Measurements from ENCODE around the gene PPDPF.
"Not testable (repeated sequence)": the region's sequence is repeated elsewhere in the genome, so short reads cannot be mapped to it uniquely, and the experiment has no call there.

Gene PPDPF

DNA sequence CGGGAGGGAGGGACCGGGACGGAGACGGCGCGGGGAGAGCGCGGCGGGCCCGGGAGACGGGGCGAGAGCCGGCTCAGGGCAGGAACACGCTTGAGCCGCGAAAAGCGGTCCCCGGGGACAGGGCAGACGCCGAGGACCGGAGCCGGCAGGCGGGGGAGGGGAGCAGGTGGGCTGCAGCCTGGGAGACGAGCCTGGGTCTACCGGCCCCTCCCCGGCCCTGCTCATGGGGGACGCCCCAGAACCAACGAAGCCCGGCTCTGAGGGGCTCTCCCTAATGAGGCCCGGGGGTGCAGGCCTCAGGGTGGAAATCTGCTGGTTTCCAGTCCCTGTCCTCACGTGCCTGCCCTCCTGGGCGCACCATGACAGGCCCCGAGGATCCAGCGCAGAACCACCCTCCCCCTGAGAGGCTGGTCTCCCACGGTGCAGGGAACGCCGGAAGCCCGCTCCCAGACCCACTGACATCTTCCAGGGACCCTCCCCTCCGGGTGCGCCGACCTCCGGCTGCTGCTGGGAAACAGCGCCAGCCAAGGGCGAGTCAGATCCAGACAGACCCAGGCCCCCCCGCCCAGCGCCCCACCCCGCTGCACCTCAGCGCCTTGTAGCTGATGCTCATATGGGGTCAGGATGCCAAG lies 21.1 kb upstream of the PPDPF start:
- no peak for DNase-seq (ENCODE audit: extremely low read depth in 1 of 2, low read depth in 1 of 2)

DNA sequence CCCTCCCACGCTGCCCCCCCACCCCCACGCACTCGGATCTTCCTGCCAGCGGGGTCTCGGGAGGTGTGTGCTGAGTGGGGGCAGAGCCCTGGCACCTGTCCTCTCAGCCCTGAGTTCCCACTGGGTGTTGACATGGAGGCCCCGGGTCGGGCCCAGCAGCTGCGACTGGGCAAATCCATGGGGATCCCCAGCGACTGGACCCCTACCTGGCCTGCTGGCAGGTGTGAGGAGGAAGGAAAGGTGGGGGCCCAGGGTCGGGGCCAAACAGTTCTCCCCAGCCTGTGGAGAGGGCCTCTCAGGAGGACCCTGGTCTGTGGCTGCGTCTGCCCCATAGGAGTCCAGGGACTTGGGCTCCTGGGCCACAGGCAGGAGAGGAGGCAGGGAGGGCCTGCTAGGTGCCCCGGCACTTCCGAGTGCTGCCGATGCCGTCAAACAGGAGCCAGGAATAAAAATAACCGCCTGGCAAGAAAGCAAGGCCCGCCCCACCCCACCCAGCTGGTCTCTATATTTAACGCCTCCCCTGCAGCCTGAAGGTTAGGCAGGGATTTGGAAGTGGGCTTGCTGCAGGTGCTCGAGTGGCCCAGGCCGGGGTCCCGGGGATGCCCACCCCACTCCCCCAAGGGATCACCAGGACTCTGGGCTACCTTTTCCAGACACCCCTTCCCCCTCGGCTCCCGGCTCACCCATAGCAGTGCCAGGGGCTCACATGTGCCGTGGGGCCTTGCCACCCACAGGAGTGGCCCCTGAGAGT lies 20.2 kb upstream of the PPDPF start:
- no peak for DNase-seq (ENCODE audit: extremely low read depth in 1 of 2, low read depth in 1 of 2)

DNA sequence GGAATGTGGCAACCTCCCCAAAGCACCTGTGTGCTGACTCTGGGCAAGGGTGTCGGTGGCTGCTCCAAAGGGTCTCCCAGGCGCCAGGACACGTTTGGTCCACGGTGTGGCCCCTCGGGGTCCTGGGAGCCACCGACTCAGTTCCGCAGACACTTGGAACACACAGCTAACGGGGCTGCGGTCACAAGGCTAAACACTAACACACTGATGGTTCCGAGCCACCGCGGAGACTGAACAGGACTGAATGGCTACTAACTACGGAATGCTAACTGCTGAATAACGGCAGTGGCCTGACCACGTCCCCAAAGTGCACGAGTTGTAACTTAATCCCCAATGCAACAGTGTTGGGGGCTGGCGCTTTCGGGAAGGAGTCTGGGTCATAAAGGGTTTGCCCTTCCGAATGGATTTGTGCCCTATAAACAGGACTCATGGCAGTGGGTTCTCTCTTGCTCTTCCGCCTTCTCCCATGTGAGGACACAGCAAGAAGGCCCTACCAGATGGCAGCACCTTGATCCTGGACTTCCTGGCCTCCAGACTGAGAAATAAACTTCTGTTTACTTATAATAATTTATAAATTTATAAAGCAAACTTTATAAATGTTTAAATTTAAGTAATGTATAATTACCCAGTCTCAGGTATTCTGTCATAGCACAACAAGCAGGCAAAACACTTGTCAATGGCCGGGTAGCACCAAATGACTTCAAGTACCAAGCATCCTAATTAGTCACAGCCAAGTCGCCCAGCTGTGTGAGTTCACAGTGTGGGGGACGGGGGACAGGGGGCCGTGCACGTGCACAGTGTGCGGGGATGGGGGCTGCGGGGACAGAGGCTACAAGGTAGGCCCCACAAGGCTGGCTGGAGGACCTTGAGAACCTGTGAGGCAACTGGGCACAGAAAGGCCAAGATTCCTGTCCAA lies 19.4 kb upstream of the PPDPF start:
- no peak for DNase-seq (ENCODE audit: extremely low read depth in 1 of 2, low read depth in 1 of 2)

DNA sequence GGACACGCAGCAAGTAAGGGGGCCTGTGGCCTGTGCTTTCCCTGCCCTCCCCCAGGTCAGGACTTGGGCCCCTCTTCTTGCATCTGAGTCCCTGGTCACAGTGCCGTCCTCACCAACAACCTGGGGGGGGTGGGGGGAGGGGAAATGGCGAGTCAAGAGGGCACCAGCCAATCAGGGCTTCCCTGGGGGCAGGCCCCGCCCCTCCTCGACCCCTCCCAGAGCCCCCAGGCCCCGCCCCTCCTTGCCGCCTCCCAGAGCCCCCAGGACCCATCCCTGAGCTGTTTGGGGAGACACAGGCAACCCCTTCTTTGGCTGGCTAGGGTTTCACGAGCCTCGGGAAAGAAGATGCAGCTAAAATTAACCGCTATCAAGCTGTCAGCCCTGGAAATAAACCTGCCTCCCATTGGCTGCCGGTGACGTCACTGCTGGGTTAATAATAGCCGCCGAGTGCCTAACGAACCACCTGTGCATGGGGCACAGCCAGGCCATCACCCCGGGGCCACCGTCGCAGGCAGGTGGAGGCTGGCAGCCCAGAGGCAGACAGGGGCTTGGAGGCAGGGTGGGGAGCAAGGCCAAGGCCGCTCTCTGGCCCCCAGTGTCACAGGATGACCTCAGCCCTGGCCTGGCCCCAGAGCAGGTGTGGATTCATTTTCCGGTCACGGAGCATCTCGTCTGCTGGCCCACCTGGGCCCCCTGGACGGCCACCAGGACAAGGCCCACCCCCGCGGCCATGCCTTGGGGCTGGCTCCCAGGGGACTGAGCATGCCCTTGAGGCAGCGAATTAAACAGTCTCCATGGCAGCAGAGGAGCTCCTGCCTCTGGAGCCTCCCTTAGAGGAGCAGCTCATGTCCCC lies 18.5 kb upstream of the PPDPF start:
- no peak for DNase-seq (ENCODE audit: extremely low read depth in 1 of 2, low read depth in 1 of 2)

DNA sequence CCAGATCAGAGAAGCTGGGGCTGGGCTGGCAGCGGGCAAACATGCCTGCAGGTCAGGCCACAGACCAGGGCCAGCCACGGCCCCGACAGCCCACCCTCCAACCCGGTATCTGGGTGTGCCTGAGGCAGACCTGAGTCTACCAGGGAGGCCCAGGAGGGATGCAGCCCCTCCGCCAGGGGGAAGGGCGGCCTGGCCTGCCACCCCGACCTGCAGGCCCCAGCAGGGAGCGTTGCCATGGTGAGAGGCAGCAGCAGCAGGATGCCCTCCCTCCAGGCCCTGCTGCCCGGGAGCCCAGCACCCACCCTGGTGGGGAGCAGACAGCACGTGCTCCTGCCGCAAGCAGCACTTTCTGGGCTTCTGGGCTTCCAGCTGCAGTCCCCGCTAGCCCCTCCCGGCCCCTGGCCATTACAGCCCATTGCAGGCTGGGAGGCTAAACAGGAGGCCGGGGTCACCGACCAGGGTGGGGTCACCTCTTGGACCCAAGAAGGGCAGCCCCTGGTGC lies 17.8 kb upstream of the PPDPF start:
- no peak for DNase-seq (ENCODE audit: extremely low read depth in 1 of 2, low read depth in 1 of 2)

DNA sequence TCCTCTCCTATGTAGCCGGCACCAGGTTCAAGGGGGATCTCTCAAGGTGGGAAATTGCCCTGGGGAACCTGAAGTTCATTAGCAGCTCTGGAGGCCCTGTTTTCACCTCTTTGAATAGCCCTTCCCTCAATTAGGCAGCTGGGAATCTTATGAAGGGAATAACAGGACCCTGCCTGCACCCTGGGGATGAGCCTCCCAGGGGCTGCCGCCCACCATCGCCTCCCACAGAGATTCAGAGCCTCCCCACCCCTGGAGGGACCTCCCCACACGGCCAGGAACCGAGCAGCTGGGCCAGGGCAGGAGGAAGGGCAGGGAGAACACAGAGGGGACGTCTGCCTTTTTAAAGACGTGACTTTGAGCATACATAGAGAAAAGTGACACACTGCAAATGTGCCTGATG lies 17.0 kb upstream of the PPDPF start:
- no peak for DNase-seq (ENCODE audit: extremely low read depth in 1 of 2, low read depth in 1 of 2)

DNA sequence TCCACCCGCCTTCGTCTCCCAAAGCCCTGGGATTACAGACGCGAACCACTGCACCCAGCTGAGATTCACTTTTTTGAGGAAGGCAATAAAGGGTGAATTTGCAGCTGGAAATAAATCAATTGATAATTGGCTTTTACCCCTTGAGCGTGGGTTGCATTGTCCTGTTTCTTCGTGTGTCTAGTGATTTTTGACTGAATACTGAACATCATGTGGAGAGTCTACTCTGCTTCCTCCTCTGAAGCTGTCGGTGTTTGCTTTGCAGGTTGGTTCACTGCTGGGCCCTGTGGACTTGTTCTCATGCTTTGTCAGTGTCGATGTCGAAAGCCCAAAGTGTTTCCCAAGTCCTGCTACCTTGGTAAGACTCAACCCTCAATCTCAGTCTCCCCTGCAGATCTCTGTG lies 15.9 kb upstream of the PPDPF start:
- DNase-seq (ENCODE audit: extremely low read depth in 1 of 2, low read depth in 1 of 2): no peak

DNA sequence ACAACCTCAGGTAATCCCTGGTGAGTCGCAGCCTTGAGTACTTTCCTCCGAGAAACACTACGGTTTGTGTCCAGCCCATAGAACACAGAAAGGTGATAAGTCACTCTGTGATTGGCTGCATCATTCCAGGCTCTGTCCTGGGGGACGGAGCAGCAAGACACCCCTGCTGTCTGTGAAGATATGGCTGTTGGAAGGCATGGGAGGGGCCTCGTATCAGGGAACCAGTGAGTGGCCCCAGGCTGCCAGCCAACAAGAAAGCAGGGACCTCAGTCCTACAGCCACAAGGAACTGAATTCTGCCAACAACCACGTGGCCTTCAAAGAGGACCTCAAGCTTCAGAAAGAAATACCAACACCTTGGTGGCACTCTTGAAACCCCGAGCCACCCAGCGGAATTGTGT lies 15.3 kb upstream of the PPDPF start:
- DNase-seq (ENCODE audit: extremely low read depth in 1 of 2, low read depth in 1 of 2): no peak

DNA sequence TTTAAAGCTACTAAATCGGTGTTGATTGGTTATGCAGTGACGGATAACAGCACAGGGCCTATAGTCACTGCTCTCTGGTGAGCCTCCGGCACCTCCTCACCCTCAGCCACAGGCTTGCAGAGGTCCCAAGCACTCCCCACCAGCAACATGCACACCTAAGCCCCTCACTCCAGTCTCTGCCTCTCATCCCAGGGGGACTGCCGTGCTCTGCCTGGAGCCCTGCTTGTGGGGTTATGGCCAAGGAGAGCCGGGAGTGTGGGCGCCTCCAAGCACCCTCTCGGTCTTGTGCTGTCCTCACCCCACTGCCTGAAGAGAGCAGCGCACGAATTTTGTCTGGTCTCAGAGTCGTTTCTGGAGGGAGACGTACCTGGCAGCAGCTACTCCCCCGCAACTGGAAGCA lies 14.8 kb upstream of the PPDPF start:
- no peak for DNase-seq (ENCODE audit: extremely low read depth in 1 of 2, low read depth in 1 of 2)

DNA sequence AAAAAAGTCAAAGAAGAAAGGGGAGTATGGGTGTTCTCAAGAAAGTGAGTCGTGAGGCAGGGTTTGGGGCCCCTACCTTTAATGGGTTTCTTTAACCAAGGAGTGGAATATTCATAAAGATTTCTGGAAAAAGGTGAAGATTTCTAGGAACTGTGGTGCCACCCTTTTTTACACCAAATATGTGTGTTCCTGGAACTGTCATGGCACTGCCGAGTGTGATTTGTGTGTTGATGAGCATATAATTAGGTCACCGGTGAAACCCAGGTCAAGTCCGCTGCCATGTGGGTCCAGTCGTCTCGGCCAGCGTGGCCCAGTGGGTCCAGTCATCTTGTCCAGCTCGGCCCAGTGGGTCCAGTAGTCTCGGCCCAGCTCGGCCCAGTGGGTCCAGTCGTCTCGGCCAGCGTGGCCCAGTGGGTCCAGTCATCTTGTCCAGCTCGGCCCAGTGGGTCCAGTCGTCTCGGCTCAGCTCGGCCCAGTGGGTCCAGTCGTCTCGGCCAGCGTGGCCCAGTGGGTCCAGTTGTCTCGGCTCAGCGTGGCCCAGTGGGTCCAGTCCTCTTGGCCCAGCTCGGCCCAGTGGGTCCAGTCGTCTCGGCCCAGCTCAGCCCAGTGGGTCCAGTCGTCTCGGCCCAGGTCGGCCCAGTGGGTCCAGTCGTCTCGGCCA lies 13.4 kb upstream of the PPDPF start:
- no peak for DNase-seq (ENCODE audit: extremely low read depth in 1 of 2, low read depth in 1 of 2)

DNA sequence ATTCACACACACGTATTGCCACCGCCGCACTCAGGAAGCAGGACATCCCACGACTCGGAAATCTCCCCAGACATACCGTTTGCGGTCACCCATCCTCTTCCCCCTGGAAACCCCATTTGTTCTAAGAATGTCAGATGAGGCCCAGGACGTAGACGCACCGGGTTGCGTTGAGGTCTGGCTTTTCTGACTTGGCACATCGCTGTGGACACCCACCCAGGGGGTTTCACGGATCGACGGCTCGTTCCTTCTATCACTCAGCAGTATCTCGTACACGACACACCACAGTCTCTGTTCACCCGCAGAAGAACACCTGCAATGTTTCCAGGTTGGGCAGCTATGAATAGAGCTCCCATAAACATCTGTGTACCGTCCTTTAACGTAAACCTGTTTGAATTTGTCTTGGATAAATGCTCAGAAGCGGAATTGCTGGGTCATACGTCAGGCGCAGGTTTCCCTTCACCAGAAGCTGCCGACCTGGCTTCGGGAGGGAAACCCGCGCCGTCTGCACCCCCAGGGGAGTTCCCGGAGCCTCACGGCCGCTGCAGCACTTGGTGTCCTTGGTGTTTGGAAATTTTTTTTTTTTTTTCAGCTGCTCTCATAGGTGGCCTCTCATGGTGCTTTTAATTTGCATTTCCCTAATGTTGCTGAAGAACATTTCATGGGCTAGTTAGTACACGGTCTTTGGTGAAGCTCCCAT lies 12.3 kb upstream of the PPDPF start:
- no peak for DNase-seq (ENCODE audit: extremely low read depth in 1 of 2, low read depth in 1 of 2)

DNA sequence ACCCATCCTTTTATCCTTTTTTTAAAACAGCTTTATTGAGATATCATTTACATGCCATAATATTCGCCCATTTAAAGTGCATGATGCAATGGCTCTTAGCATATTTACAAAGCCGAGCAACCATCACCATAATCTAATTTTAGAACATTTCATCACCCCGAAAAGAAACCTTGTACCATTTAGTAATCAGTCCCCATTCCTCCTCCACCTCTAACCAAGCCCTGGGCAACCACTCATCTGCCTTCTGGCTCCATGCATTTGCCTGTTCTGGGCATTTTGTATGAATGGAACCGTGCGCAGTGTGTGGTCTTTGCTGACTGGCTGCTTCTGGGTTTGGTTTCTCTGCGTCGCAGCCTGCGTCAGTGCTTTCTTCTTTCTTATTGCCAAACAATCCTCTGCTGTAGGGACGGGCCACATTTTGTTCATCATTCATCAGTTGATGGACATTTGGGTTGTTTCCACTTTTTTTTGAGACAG lies 11.4 kb upstream of the PPDPF start:
- no peak for DNase-seq (ENCODE audit: extremely low read depth in 1 of 2, low read depth in 1 of 2)

DNA sequence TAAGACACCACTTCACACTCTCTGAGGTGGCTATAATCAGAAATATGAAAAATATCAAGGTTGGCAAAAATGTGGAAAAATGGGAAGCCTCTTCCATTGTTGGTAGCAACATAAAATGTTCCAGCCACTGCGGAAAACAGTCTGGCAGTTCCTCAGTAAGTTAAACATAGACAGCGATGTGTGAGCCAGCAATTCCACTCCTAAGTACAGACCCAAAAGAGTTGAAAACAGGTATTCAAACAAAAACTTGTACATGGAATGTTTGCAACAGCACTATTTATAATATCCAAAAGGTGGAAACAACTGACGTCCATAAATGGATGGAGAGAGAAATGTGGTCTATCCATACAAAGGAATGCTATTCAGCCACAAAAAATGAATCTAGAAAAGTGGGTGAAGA lies 7.4 kb upstream of the PPDPF start:
- no peak for DNase-seq (ENCODE audit: extremely low read depth in 1 of 2, low read depth in 1 of 2)

DNA sequence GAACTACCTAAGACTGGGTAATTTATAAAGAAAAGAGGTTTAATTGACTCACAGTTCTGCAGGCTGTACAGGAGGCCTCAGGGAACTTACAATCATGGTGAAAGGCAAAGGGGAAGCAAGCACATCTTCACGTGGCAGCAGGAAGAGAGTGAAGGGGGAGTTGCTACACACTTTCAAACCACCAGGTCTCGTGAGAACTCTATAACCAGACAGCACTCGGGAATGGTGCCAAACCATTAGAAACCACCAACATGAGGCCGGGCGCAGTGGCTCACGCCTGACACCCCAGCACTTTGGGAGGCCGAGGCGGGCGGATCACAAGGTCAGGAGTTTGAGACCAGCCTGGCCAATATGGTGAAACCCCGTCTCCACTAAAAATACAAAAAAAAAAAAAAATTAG lies 6.0 kb upstream of the PPDPF start:
- DNase-seq (ENCODE audit: extremely low read depth in 1 of 2, low read depth in 1 of 2): not testable (repeated sequence)

DNA sequence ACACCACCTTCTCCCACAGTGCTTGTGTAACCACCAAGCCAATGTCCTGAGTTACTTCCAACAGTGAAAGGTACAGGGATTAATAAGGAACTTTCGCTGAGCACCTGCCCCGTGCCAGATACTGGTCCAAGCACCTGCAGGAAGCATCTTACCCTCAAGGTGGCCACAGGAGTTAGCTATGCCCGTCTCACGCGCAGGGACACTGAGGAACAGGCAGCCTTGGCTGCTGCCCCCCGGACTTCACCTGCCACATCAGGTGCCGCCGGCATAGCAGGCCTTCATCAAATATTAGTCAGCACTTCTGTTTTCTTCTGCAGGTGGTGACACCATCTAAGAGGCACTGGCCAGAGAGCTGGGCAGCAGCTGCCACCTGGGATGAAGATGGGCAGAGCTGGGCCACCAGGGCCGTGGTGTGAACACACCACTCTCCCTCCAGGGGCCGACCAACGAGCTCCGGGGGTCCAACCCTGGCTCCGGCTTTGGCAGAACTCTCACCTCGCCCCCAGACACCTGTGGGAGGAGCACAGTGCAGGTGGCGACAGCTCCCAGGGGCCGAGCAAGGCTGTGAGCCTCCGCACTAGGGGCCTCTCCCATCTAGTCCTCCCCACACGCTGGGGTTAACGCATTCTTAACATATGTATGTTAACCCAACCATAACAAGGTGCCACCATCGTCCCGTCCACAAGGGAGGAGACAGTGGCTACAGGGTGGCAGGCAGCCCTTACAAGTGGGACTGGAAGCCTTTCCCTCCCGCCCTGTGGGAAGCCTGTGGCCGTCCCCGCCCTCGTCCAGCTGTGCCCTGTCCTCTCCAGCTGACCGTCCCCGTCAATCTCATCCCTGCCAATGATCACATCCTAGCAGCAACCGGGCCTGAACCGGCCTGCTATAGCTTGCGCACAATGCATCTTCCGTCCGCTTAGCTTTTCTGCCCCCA lies 2.9 kb upstream of the PPDPF start:
- DNase-seq (ENCODE audit: extremely low read depth in 1 of 2, low read depth in 1 of 2): no peak

DNA sequence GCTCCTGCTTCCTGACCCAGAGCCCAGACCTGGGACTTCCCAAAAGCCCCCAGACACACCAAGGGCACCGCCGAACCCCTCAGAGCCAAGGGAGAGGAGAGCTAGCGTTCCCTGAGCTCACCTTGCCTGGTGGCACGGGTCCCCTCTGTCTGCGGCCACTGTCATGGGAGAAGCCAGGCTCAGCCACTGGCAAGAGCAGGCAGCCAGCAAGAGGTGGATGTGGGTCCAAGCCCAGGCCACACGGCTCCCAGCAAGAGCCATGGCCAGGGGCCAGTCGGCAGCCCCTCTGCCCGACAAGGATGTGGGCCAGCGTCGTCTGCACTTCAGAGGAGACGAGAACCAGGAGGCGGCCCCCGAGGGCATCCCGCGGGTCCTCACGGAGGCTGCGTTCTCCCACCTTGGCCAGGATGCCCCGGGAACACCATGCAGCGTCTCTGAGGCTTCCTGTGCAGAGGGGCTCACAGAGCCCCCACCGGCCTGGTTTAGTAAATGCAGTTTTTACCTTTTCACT lies 2.2 kb upstream of the PPDPF start:
- no peak for DNase-seq (ENCODE audit: extremely low read depth in 1 of 2, low read depth in 1 of 2)

DNA sequence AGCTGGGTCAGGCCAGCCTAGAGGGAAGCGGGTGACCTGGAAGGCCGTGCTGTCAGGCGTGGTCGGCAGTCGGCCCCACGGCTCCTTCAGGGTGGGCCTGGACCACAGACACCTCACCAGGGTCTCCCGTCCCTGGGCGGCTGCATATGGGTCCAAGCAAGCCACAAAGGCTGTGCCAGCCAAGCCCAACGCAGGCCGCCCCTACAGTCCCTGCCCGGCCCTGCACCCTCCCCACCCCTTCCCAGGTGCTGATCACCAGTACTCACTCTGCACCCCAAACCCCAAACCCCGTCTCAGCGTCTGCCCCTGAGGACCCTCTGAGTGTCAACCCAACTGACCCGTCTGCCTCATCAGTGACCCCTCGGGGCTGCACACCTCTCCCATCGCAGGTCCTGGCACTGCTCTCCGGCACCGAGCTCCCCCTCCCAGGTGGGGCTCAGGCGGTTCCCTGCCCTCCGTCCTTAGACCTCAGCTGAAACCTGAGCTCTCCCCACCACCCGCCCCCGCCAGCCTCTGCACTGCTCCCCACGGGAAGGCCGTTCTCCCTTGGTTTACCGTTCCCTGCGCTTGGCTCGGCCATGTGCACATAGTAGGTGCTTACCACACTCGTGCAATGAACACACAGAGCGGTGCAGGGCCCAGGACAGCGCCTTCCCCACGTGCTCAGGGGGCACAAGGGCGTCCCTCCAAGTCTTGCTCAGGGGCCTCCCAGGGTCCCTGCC lies 1.5 kb upstream of the PPDPF start:
- no peak for DNase-seq (ENCODE audit: extremely low read depth in 1 of 2, low read depth in 1 of 2)

All from stimulated activated CD8-positive, alpha-beta memory T cell treated with anti-CD3 and anti-CD28 coated beads, Interleukin-7, amount 100 ng/mL, for 48 hours (primary cell).